DOHH2 (cell line): Measurements from ENCODE around the gene ATXN7.
A peak's percentile ranks its signal among the peaks of the same experiment; 100 is the strongest.

Experiments used
- H3F3A ChIP-seq: fragments of 200-600 bp; sonication (generic), shearing (Covaris generic); 2 replicates; pipeline ENCODE4 v1.6.0; 2016; ENCODE audit warnings: antibody characterized with exemption, mild to moderate bottlenecking; ENCODE audit not compliant: control insufficient read depth, insufficient read depth
- H3K27ac ChIP-seq: fragments of 200-600 bp; sonication (generic); 2 replicates; pipeline ENCODE4 v1.5.1; 2014; ENCODE audit warnings: low read depth, mild to moderate bottlenecking, low read length, moderate library complexity
- H3K27me3 ChIP-seq: fragments of 200-600 bp; sonication (generic); 2 replicates; pipeline ENCODE4 v1.6.1; 2014; ENCODE audit warnings: mild to moderate bottlenecking, low read length, mixed read lengths; ENCODE audit not compliant: control insufficient read depth
- H3K36me3 ChIP-seq: fragments of 200-600 bp; sonication (generic); 2 replicates; pipeline ENCODE4 v1.6.1; 2014; ENCODE audit warnings: mild to moderate bottlenecking, low read length, moderate library complexity, mixed read lengths; ENCODE audit not compliant: control insufficient read depth
- H3K4me1 ChIP-seq: fragments of 200-600 bp; sonication (generic); 2 replicates; pipeline ENCODE4 v1.6.1; 2014; ENCODE audit warnings: mild to moderate bottlenecking, low read length, mixed read lengths; ENCODE audit not compliant: control insufficient read depth
- H3K4me2 ChIP-seq: fragments of 200-600 bp; sonication (generic); 2 replicates; pipeline ENCODE4 v1.6.0; 2014; ENCODE audit warnings: mild to moderate bottlenecking, low read length, moderate library complexity
- H3K4me3 ChIP-seq: fragments of 200-600 bp; sonication (generic); 2 replicates; pipeline ENCODE4 v1.5.1; 2014; ENCODE audit warnings: mild to moderate bottlenecking, low read length, mixed read lengths
- H3K79me2 ChIP-seq: fragments of 200-600 bp; sonication (generic); 2 replicates; pipeline ENCODE4 v1.6.1; 2014; ENCODE audit warnings: mild to moderate bottlenecking, low read length, mixed read lengths; ENCODE audit not compliant: control insufficient read depth
- H3K9me2 ChIP-seq: fragments of 200-600 bp; sonication (generic); replicated peaks from 2 replicates; pipeline ENCODE4 v1.6.1; 2014; ENCODE audit warnings: mild to moderate bottlenecking, low read length, mixed read lengths; ENCODE audit not compliant: control insufficient read depth
- H3K9me3 ChIP-seq: fragments of 200-600 bp; sonication (generic); 2 replicates; pipeline ENCODE4 v1.6.1; 2014; ENCODE audit warnings: antibody characterized with exemption, low read length, mixed read lengths; ENCODE audit not compliant: control insufficient read depth, insufficient read depth
- H4K20me1 ChIP-seq: fragments of 200-600 bp; sonication (generic); 2 replicates; pipeline ENCODE4 v1.6.0; 2014; ENCODE audit warnings: low read depth, mild to moderate bottlenecking, antibody characterized with exemption, low read length, moderate library complexity; ENCODE audit not compliant: control insufficient read depth, insufficient read depth
- EZH2phosphoT487 ChIP-seq: fragments of 200-600 bp; sonication (generic); IDR thresholded peaks from 2 replicates; pipeline ENCODE4 v1.6.1; 2017; ENCODE audit warnings: borderline replicate concordance, mild to moderate bottlenecking, antibody characterized with exemption, low read length, moderate library complexity, mixed read lengths
- TF ChIP-seq, protein P1 (sequence below): fragments of 200-600 bp; sonication (generic); IDR thresholded peaks from one replicate; pipeline ENCODE4 v1.5.1; 2014; ENCODE audit warnings: antibody characterized with exemption, mild to moderate bottlenecking, low read depth, low read length; ENCODE audit not compliant: poor library complexity, severe bottlenecking

The ATXN7 gene

DNA sequence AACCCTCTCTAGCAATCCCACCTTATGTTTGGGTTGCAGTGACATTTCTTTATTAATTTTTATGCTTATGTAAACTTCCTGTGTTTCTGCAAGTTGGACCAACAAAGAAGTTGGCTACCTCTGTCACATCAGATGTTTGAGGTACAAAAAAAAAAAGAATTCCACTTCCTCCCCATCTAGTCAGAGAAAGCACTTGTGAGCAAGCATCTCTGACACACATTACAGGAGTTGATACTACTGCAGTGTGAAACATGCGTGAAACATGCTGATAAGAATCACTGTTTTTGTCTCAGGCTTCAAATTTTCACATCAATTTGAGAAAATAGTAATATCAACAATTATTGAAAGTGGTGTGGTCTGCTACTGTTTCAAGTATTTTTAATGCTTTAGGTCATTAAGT lies 47.2 kb downstream of the ATXN7 start:
- Histone ChIP-seq H3K79me2 (peaks cover 38% of the 10 kb centered on the region), H3K27me3 (no peaks in the 10 kb centered on the region), H3F3A (peaks cover 33% of the 10 kb centered on the region), H4K20me1 (0 out of 2 replicates have a peak, but pooled peaks cover 3% of the 10 kb centered on the region), H3K36me3 (peaks cover 33% of the 10 kb centered on the region), H3K27ac (peak overlapping the region; percentile 72), H3K4me1 (peaks cover 30% of the 10 kb centered on the region), H3K4me3 (peak overlapping the region; percentile 79), H3K9me2 (no peaks in the 10 kb centered on the region), H3K4me2 (peak overlapping the region; percentile 85), H3K9me3 (no peaks in the 10 kb centered on the region)
- TF ChIP-seq EZH2phosphoT487 = no peak
- TF ChIP-seq, protein P1, sequence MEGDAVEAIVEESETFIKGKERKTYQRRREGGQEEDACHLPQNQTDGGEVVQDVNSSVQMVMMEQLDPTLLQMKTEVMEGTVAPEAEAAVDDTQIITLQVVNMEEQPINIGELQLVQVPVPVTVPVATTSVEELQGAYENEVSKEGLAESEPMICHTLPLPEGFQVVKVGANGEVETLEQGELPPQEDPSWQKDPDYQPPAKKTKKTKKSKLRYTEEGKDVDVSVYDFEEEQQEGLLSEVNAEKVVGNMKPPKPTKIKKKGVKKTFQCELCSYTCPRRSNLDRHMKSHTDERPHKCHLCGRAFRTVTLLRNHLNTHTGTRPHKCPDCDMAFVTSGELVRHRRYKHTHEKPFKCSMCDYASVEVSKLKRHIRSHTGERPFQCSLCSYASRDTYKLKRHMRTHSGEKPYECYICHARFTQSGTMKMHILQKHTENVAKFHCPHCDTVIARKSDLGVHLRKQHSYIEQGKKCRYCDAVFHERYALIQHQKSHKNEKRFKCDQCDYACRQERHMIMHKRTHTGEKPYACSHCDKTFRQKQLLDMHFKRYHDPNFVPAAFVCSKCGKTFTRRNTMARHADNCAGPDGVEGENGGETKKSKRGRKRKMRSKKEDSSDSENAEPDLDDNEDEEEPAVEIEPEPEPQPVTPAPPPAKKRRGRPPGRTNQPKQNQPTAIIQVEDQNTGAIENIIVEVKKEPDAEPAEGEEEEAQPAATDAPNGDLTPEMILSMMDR = no peak

DNA sequence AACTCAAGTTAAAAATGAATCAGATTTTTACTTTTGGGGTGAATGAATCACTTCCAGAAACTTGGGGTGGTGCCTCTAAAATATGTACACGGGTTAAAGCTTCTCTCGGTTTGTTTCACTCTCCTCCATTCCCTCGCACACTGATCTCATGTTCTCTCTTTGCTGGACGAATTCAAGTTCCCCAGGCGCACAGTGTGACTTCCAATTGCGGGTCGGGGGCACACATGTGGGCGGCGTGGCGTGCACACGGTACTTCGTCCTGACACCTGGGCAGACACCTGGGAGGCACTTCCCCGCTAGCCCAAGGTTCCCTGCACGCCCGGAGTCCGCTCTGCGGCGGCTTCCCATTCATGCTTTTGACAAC lies 47.8 kb downstream of the ATXN7 start:
- H3K9me3 ChIP-seq = no peaks in the 10 kb centered on the region
- no peak for TF ChIP-seq EZH2phosphoT487
- TF ChIP-seq, protein P1 = no peak
- H3K79me2 ChIP-seq = peaks cover 43% of the 10 kb centered on the region
- peaks cover 33% of the 10 kb centered on the region for H3F3A ChIP-seq
- peaks cover 33% of the 10 kb centered on the region for H3K36me3 ChIP-seq
- 0 out of 2 replicates have a peak, but pooled peaks cover 3% of the 10 kb centered on the region for H4K20me1 ChIP-seq
- H3K27ac ChIP-seq = peak overlapping the region; percentile 72
- H3K9me2 ChIP-seq = no peaks in the 10 kb centered on the region
- peak overlapping the region; percentile 79 for H3K4me3 ChIP-seq
- H3K27me3 ChIP-seq = no peaks in the 10 kb centered on the region
- peaks cover 30% of the 10 kb centered on the region for H3K4me1 ChIP-seq
- peak overlapping the region; percentile 85 for H3K4me2 ChIP-seq

DNA sequence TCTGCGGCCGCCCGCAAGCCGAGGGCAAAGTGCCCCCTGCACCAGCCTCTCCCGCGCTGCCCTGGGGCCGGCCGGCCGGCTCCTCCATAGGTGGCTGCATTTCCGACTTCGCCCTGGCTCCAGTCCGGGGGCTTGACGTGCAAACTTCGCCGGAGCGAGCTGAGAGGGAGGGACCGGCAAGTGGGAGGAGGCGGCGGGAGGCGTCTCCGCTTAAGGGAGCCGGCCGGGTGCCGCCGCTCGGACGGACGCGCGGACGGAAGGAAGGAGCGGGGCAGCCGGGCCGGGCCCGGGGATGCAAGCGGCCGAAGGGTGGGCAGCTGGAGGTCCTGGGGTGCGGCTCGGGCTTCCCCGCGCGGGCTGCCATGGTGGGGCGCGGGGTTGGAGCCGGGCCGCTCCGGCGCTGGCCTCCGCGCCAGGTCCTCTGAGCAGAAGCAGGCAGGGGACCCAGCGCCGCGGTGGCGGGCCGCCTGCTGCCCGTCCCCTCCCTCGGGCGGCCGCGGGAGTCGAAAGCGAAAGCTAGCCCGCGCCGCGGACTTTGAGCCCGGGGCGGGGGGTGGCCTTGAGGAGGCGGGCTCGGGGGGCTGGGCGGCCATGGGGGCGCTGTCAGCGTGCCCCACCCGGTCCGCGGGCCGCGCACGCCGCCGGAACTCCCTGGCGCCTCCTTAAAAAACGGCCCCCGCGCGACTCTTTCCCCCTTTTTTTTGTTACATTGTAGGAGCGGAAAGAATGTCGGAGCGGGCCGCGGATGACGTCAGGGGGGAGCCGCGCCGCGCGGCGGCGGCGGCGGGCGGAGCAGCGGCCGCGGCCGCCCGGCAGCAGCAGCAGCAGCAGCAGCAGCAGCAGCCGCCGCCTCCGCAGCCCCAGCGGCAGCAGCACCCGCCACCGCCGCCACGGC lies 48.5 kb downstream of the ATXN7 start, which contains the start of gene SCAANT1:
SCAANT1 (minus strand) TSS at position 511 of the 895 bp plus-strand sequence.
- Histone ChIP-seq H3K27me3 (no peaks in the 10 kb centered on the region), H3K36me3 (peaks cover 40% of the 10 kb centered on the region), H3K9me3 (no peaks in the 10 kb centered on the region), H4K20me1 (0 out of 2 replicates have a peak, but pooled peaks cover 3% of the 10 kb centered on the region), H3K27ac (peak within 1 kb of the TSS; percentile 72), H3K4me1 (peaks cover 30% of the 10 kb centered on the region), H3K4me2 (peak within 1 kb of the TSS; percentile 94), H3F3A (peaks cover 31% of the 10 kb centered on the region), H3K9me2 (no peaks in the 10 kb centered on the region), H3K4me3 (peak within 1 kb of the TSS; percentile 84), H3K79me2 (peaks cover 46% of the 10 kb centered on the region)
- TF ChIP-seq, protein P1 = no peak
- TF ChIP-seq EZH2phosphoT487 = no peak
